HG02970 (cell line): ENCODE data around the gene DNAH9.

Experiments
- ATAC-seq: cut with Tn5 transposase; IDR thresholded peaks from one replicate; pipeline ENCODE4 v1.9.1; 2021; ENCODE audit warnings: mild to moderate bottlenecking, moderate library complexity, moderate number of reproducible peaks; ENCODE audit not compliant: unreplicated experiment, low FRiP score

Gene DNAH9

GRCh38 chr17:11583306-11583992 is 14.8 kb upstream of the DNAH9 start:
- ATAC-seq: no peak

- ATAC-seq: no peak
Measured at GRCh38 chr17:11589716-11590115, 8.6 kb upstream of the DNAH9 start.

GRCh38 chr17:11601661-11602060 is 3.4 kb downstream of the DNAH9 start:
- ATAC-seq: no peak

GRCh38 chr17:11608396-11608795 is 10.1 kb downstream of the DNAH9 start:
- ATAC-seq: no peak

GRCh38 chr17:11610999-11611566 is 12.8 kb downstream of the DNAH9 start:
- ATAC-seq: no peak

- no peak for ATAC-seq
Measured at GRCh38 chr17:11612956-11613355, 14.7 kb downstream of the DNAH9 start.

GRCh38 chr17:11618861-11619566 is 20.7 kb downstream of the DNAH9 start:
- ATAC-seq: no peak

GRCh38 chr17:11622492-11622891 is 24.2 kb downstream of the DNAH9 start:
- no peak for ATAC-seq

- no peak for ATAC-seq
Measured at GRCh38 chr17:11624976-11625375, 26.7 kb downstream of the DNAH9 start.

- no peak for ATAC-seq
Measured at GRCh38 chr17:11625878-11626277, 27.6 kb downstream of the DNAH9 start.

- no peak for ATAC-seq
Measured at GRCh38 chr17:11627301-11627940, 29.2 kb downstream of the DNAH9 start.

- no peak for ATAC-seq
Measured at GRCh38 chr17:11628374-11628773, 30.1 kb downstream of the DNAH9 start.

- ATAC-seq: no peak
Measured at GRCh38 chr17:11628831-11629230, 30.6 kb downstream of the DNAH9 start.

GRCh38 chr17:11636771-11637170 is 38.5 kb downstream of the DNAH9 start:
- no peak for ATAC-seq

GRCh38 chr17:11637796-11638195 is 39.5 kb downstream of the DNAH9 start:
- no peak for ATAC-seq

GRCh38 chr17:11638700-11639265 is 40.5 kb downstream of the DNAH9 start:
- no peak for ATAC-seq

GRCh38 chr17:11639736-11640462 is 41.6 kb downstream of the DNAH9 start:
- ATAC-seq: no peak

- no peak for ATAC-seq
Measured at GRCh38 chr17:11640463-11640814, 42.2 kb downstream of the DNAH9 start.

- no peak for ATAC-seq
Measured at GRCh38 chr17:11641521-11642275, 43.4 kb downstream of the DNAH9 start.

GRCh38 chr17:11642655-11643054 is 44.4 kb downstream of the DNAH9 start:
- ATAC-seq: no peak
